SK-N-MC (cell line): Measurements from ENCODE around the gene HPN.

Experiments
- DNase-seq: peaks from one replicate; pipeline ENCODE4 v3.0.0-alpha.2; 2011; ENCODE audit warnings: low read depth, low spot score
- H3K27ac ChIP-seq: fragments of 200-600 bp; sonication (generic); 2 replicates; pipeline ENCODE4 v1.5.1; 2016; ENCODE audit warnings: mixed run types
- H3K36me3 ChIP-seq: fragments of 200-600 bp; sonication (generic); 2 replicates; pipeline ENCODE4 v1.6.1; 2017; ENCODE audit warnings: antibody characterized with exemption, low read length, mixed read lengths; ENCODE audit not compliant: insufficient read depth
- H3K4me3 ChIP-seq: fragments of 200-600 bp; sonication (generic); 2 replicates; pipeline ENCODE4 v1.5.1; 2016
- H3K9ac ChIP-seq: fragments of 200-600 bp; sonication (generic); 2 replicates; pipeline ENCODE4 v1.8.0; 2017; ENCODE audit warnings: mixed run types, mixed read lengths; ENCODE audit not compliant: insufficient read length
- H3K9me3 ChIP-seq: fragments of 200-600 bp; sonication (generic); 2 replicates; pipeline ENCODE4 v1.6.1; 2017; ENCODE audit warnings: low read depth, mild to moderate bottlenecking, antibody characterized with exemption, low read length, moderate library complexity, mixed read lengths
- EZH2 ChIP-seq: fragments of 200-600 bp; sonication (generic); IDR thresholded peaks from one replicate; pipeline ENCODE4 v1.6.1; 2017; ENCODE audit warnings: antibody characterized with exemption
- FOXP2 ChIP-seq: optimal IDR thresholded peaks from 2 replicates; pipeline ENCODE3; 2011; ENCODE audit warnings: mild to moderate bottlenecking, moderate library complexity; ENCODE audit not compliant: insufficient read depth; ENCODE audit errors: extremely low read length, control extremely low read depth
- POLR2AphosphoS5 ChIP-seq: IDR thresholded peaks from 2 replicates; pipeline ENCODE4 v1.6.1; 2012; ENCODE audit warnings: mild to moderate bottlenecking, low read depth, low read length, borderline replicate concordance

Gene HPN

GRCh38 chr19:35105047-35105410, 63.5 kb downstream of the HPN start:
- H3K9ac ChIP-seq = no peak overlapping the region
- no peaks in the 10 kb centered on the region for H3K9me3 ChIP-seq
- H3K36me3 ChIP-seq = no peaks in the 10 kb centered on the region
- TF ChIP-seq POLR2AphosphoS5 (no peak), FOXP2 (no peak), EZH2 (no peak)
- no peak overlapping the region for H3K4me3 ChIP-seq
- no peak for DNase-seq
- H3K27ac ChIP-seq = no peak overlapping the region

- H3K36me3 ChIP-seq = no peaks in the 10 kb centered on the region
- no peaks in the 10 kb centered on the region for H3K9me3 ChIP-seq
- no peak for TF ChIP-seq FOXP2
- TF ChIP-seq POLR2AphosphoS5 = no peak
- TF ChIP-seq EZH2 = no peak
- no peak overlapping the region for H3K4me3 ChIP-seq
- no peak overlapping the region for H3K27ac ChIP-seq
- no peak overlapping the region for H3K9ac ChIP-seq
- no peak for DNase-seq
These were observed 64.1 kb downstream of the HPN start for GRCh38 chr19:35105411-35106290.

- DNase-seq = no peak
- Histone ChIP-seq H3K9ac (no peak overlapping the region), H3K9me3 (no peaks in the 10 kb centered on the region), H3K36me3 (no peaks in the 10 kb centered on the region), H3K4me3 (no peak overlapping the region), H3K27ac (no peak overlapping the region)
- no peak for TF ChIP-seq FOXP2
- TF ChIP-seq POLR2AphosphoS5 = no peak
- TF ChIP-seq EZH2 = no peak
These were observed 64.7 kb downstream of the HPN start for GRCh38 chr19:35106291-35106583.

- Histone ChIP-seq H3K36me3 (no peaks in the 10 kb centered on the region), H3K9me3 (no peaks in the 10 kb centered on the region), H3K4me3 (no peak overlapping the region), H3K27ac (no peak overlapping the region), H3K9ac (no peak overlapping the region)
- TF ChIP-seq FOXP2 (no peak), POLR2AphosphoS5 (no peak), EZH2 (no peak)
- no peak for DNase-seq
These were observed 65.5 kb downstream of the HPN start for GRCh38 chr19:35106898-35107541.

GRCh38 chr19:35107545-35107944, 66.0 kb downstream of the HPN start:
- Histone ChIP-seq H3K9ac (no peak overlapping the region), H3K4me3 (no peak overlapping the region), H3K9me3 (no peaks in the 10 kb centered on the region), H3K27ac (no peak overlapping the region), H3K36me3 (no peaks in the 10 kb centered on the region)
- TF ChIP-seq EZH2 (no peak), POLR2AphosphoS5 (no peak), FOXP2 (no peak)
- DNase-seq = no peak

- Histone ChIP-seq H3K36me3 (no peaks in the 10 kb centered on the region), H3K4me3 (no peak overlapping the region), H3K9ac (no peak overlapping the region), H3K9me3 (no peaks in the 10 kb centered on the region), H3K27ac (no peak overlapping the region)
- TF ChIP-seq POLR2AphosphoS5 (no peak), FOXP2 (no peak), EZH2 (no peak)
- no peak for DNase-seq
These were observed 67.2 kb downstream of the HPN start for GRCh38 chr19:35108730-35109129.

GRCh38 chr19:35109395-35110112, 68.0 kb downstream of the HPN start:
- Histone ChIP-seq H3K9me3 (no peaks in the 10 kb centered on the region), H3K36me3 (no peaks in the 10 kb centered on the region), H3K4me3 (no peak overlapping the region), H3K9ac (no peak overlapping the region), H3K27ac (no peak overlapping the region)
- no peak for TF ChIP-seq POLR2AphosphoS5
- no peak for TF ChIP-seq FOXP2
- no peak for TF ChIP-seq EZH2
- DNase-seq = no peak

GRCh38 chr19:35110974-35111373, 69.5 kb downstream of the HPN start:
- Histone ChIP-seq H3K9ac (no peak overlapping the region), H3K36me3 (no peaks in the 10 kb centered on the region), H3K4me3 (no peak overlapping the region), H3K27ac (no peak overlapping the region), H3K9me3 (no peaks in the 10 kb centered on the region)
- TF ChIP-seq FOXP2 (no peak), EZH2 (no peak), POLR2AphosphoS5 (no peak)
- no peak for DNase-seq
